HepG2 (cell line): ENCODE results near the gene SNAPC4. TPM values are rescaled to one million over a fixed set of nuclear protein-coding genes. Genes with fewer than 3 reads are reported as not detected.

Experiments used
- ATAC-seq: fragments of 200-7000 bp; cut with Tn5 transposase; 3 replicates; pipeline ENCODE4 v1.9.1; 2020; ENCODE audit warnings: mild to moderate bottlenecking, moderate library complexity
- BruUV-seq: library from RNA; stranded (reverse); fragments of 400-500 nt; replicated peaks from 2 replicates; lab custom pipeline; 2021; lab: Mats Ljungman, UMichigan
- CTCF ChIA-PET: fragments of 300-600 bp; formaldehyde crosslinking; extraction: SDS; loops from one replicate; lab custom pipeline; 2021; ENCODE audit warnings: low total read pairs, inconsistent platforms, low intra/inter-chr PET ratio; lab: Yijun Ruan, JAX
- POLR2A ChIA-PET: fragments of 350-600 bp; sonication (Branson Sonifier 250); formaldehyde crosslinking; loops from one replicate; lab custom pipeline; 2020; ENCODE audit warnings: antibody characterized with exemption, inconsistent platforms; lab: Yijun Ruan, JAX
- DNase-seq: peaks from one replicate; pipeline ENCODE4 v3.0.0-alpha.2; 2015; ENCODE audit warnings: low spot score
- FAIRE-seq: peaks from 3 replicates; lab custom pipeline; 2011; peaks lifted over from hg19 to GRCh38; lab: Jason Lieb, UNC
- H2AFZ ChIP-seq: one replicate; pipeline ENCODE4 v1.6.1; 2011; ENCODE audit warnings: low read length, inconsistent platforms
- H3K27ac ChIP-seq: fragments of 300-600 bp; 3 replicates; pipeline ENCODE4 v1.8.0; 2011; ENCODE audit warnings: mixed run types, mild to moderate bottlenecking, mixed read lengths, low read length, inconsistent platforms; ENCODE audit not compliant: insufficient read depth; ENCODE audit errors: extremely low read length
- H3K27me3 ChIP-seq, 2 experiments: fragments of 200-600 bp in 1 of 2; 2 replicates in 1 of 2; 3 replicates in 1 of 2; pipeline versions ENCODE4 v1.6.0 to v1.8.0; 2011; ENCODE audit warnings: low read length in 2 of 2, mild to moderate bottlenecking in 2 of 2, moderate library complexity in 2 of 2, inconsistent platforms in 1 of 2; ENCODE audit not compliant: insufficient read depth in 2 of 2, control insufficient read depth in 1 of 2
- H3K36me3 ChIP-seq, 2 experiments: fragments of 200-600 bp in 1 of 2; replicated peaks in 1 of 2; 2 replicates in 1 of 2; 3 replicates in 1 of 2; pipeline versions ENCODE4 v1.5.1 to v1.8.0; 2011; ENCODE audit warnings: low read length in 2 of 2, inconsistent platforms in 1 of 2; ENCODE audit not compliant: insufficient read depth in 2 of 2, control insufficient read depth in 1 of 2
- H3K4me1 ChIP-seq: 2 replicates; pipeline ENCODE4 v1.5.1; 2012; ENCODE audit warnings: low read length, inconsistent platforms; ENCODE audit not compliant: insufficient read depth
- H3K4me2 ChIP-seq: 2 replicates; pipeline ENCODE4 v1.6.0; 2011; ENCODE audit warnings: low read depth, low read length, inconsistent platforms
- H3K4me3 ChIP-seq, 3 experiments: fragments of 200-600 bp in 1 of 3; sonication (generic), shearing (Covaris generic) in 1 of 3; replicated peaks in 1 of 3; 2 replicates each; pipeline ENCODE4 v1.5.1; 2011 to 2016; ENCODE audit warnings: low read length in 3 of 3, inconsistent platforms in 2 of 3, low read depth in 2 of 3, mild to moderate bottlenecking in 2 of 3, control low read depth in 1 of 3, mixed read lengths in 1 of 3; ENCODE audit not compliant: insufficient read depth in 1 of 3
- H3K79me2 ChIP-seq: one replicate; pipeline ENCODE4 v1.6.1; 2011; ENCODE audit warnings: low read length, inconsistent platforms; ENCODE audit not compliant: insufficient read depth
- H3K9ac ChIP-seq: 2 replicates; pipeline ENCODE4 v1.6.0; 2011; ENCODE audit warnings: mild to moderate bottlenecking, low read depth, low read length, inconsistent platforms; ENCODE audit not compliant: insufficient read depth
- H3K9me3 ChIP-seq: 2 replicates; pipeline ENCODE4 v1.5.1; 2012; ENCODE audit warnings: mild to moderate bottlenecking, low read length
- H4K20me1 ChIP-seq: 2 replicates; pipeline ENCODE4 v1.6.0; 2011; ENCODE audit warnings: inconsistent platforms, mild to moderate bottlenecking, low read length, moderate library complexity; ENCODE audit not compliant: insufficient read depth
- ESRRA ChIP-seq: sonication (generic); formaldehyde crosslinking; IDR thresholded peaks from 2 replicates; pipeline ENCODE4 v1.5.1; 2020; ENCODE audit warnings: mild to moderate bottlenecking, low read depth, missing genetic modification reagents
- HNRNPH1 ChIP-seq: fragments of 200-400 bp; formaldehyde crosslinking; optimal IDR thresholded peaks from 2 replicates; pipeline ENCODE3; 2017; ENCODE audit warnings: mild to moderate bottlenecking, low read depth, low read length
- HNRNPL ChIP-seq: fragments of 200-400 bp; formaldehyde crosslinking; IDR thresholded peaks from 2 replicates; pipeline ENCODE4 v1.6.1; 2017; ENCODE audit warnings: mild to moderate bottlenecking, low read depth, low read length
- SAFB2 ChIP-seq: sonication (generic); formaldehyde crosslinking; IDR thresholded peaks from 2 replicates; pipeline ENCODE4 v1.5.1; 2020; ENCODE audit warnings: missing genetic modification reagents, low read depth, mild to moderate bottlenecking, borderline replicate concordance
- SNAI1 ChIP-seq: sonication (generic); formaldehyde crosslinking; IDR thresholded peaks from 2 replicates; pipeline ENCODE4 v1.5.0; 2020; ENCODE audit warnings: mild to moderate bottlenecking, missing genetic modification reagents, borderline replicate concordance
- SNAPC4 ChIP-seq: sonication (generic); formaldehyde crosslinking; IDR thresholded peaks from 2 replicates; pipeline ENCODE4 v1.4.0; 2020; ENCODE audit warnings: mild to moderate bottlenecking, missing genetic modification reagents
- TBX3 ChIP-seq: fragments of 450-650 bp; IDR thresholded peaks from 2 replicates; pipeline ENCODE4 v1.6.1; 2017; ENCODE audit warnings: antibody characterized with exemption, mild to moderate bottlenecking, inconsistent platforms, borderline replicate concordance
- ZFX ChIP-seq: sonication (generic); formaldehyde crosslinking; IDR thresholded peaks from 2 replicates; pipeline ENCODE4 v1.4.0; 2020; ENCODE audit warnings: mild to moderate bottlenecking, low read depth, missing genetic modification reagents, moderate library complexity
- ZFY ChIP-seq: sonication (generic); formaldehyde crosslinking; IDR thresholded peaks from 2 replicates; pipeline ENCODE4 v1.4.0; 2020; ENCODE audit warnings: missing genetic modification reagents
- ZMAT3 ChIP-seq: sonication (generic); formaldehyde crosslinking; conservative IDR thresholded peaks from 2 replicates; pipeline ENCODE4 v1.7.0; 2021; ENCODE audit warnings: missing genetic modification reagents
- ZNF33A ChIP-seq: sonication (generic); formaldehyde crosslinking; IDR thresholded peaks from 2 replicates; pipeline ENCODE4 v1.5.1; 2020; ENCODE audit warnings: missing genetic modification reagents, mild to moderate bottlenecking, moderate library complexity, borderline replicate concordance
- ZNF501 ChIP-seq: sonication (generic); formaldehyde crosslinking; IDR thresholded peaks from 2 replicates; pipeline ENCODE4 v1.5.1; 2020; ENCODE audit warnings: mild to moderate bottlenecking, moderate library complexity, missing genetic modification reagents
- ZNF563 ChIP-seq: sonication (generic); formaldehyde crosslinking; IDR thresholded peaks from 2 replicates; pipeline ENCODE4 v1.8.0; 2022; ENCODE audit warnings: mild to moderate bottlenecking, moderate library complexity, missing genetic modification reagents
- ZNF772 ChIP-seq: sonication (generic); formaldehyde crosslinking; IDR thresholded peaks from 2 replicates; pipeline ENCODE4 v1.5.0; 2020; ENCODE audit warnings: mild to moderate bottlenecking, missing genetic modification reagents
- WGBS: methylation state at CpG from one replicate; pipeline ENCODE4 v1.1.6; 2017; ENCODE audit warnings: low lambda C conversion rate; 5-methylcytosine and 5-hydroxymethylcytosine counted together
- in situ Hi-C: cut with HindIII; loops from 2 replicates; pipeline ENCODE4 v1.10.0; 2017; ENCODE audit warnings: low pct_unique_long_range_greater_than_20kb; ENCODE audit not compliant: extremely low pct_ligation_motif_present
- intact Hi-C: fragments of 100-400 bp; cut with micrococcal nuclease; formaldehyde crosslinking; loops from one replicate; pipeline ENCODE4 v1.10.0; 2022; ENCODE audit not compliant: unreplicated experiment
- polyA plus RNA-seq, 8 experiments: library from polyadenylated mRNA; depleted of rRNA in 3 of 8; stranded (reverse) in 7 of 8; unstranded in 1 of 8; fragments of >200 nt; fragmentation: Illumina TruSeq in 4 of 8; extraction: Trizol in 4 of 8; gene quantifications; 2 replicates each; pipeline versions ENCODE4 v1.2.1 to v1.2.3, GENCODE V29; 2011 to 2016; ENCODE audit warnings: low read depth in 4 of 8, missing spikeins in 1 of 8, mixed read lengths in 1 of 8; ENCODE audit not compliant: insufficient read depth in 1 of 8
- total RNA-seq, 5 experiments: library from RNA; depleted of rRNA; stranded (reverse); fragments of >200 nt; fragmentation: Illumina TruSeq; extraction: Trizol; gene quantifications; 2 replicates each; pipeline ENCODE4 v1.2.3, GENCODE V29; 2016; ENCODE audit warnings: low read depth in 1 of 5

Gene SNAPC4
- total and polyA plus RNA-seq, 2 of the 13 experiments (the other 11 are each of a cell fraction or from before 2014, with no cell fraction given) = 2.0 to 6.0 TPM

- Histone ChIP-seq H3K9ac (peak overlapping the region; percentile 26; the same call in 1 of the 2 replicates), H3K79me2 (no peaks in the 10 kb centered on the region), H3K36me3 (no peaks in the 10 kb centered on the region), H4K20me1 (no peaks in the 10 kb centered on the region), H2AFZ (no peak overlapping the region), H3K4me2 (peak overlapping the region; percentile 90), H3K9me3 (no peaks in the 10 kb centered on the region), H3K27ac (no peak overlapping the region), H3K27me3 (peaks cover 0 to 9% of the 10 kb centered on the region in 2 experiments; a peak in 2 of 5 replicates), H3K4me1 (peaks cover 44% of the 10 kb centered on the region), H3K4me3 (peak overlapping the region in 2 of 3 experiments; percentile 5 to 67; a peak in 1 of 6 replicates)
- ChIA-PET CTCF (no interaction called here), POLR2A (interaction anchor here (0.6 to 3.3 kb wide), 3 partner anchors 8 to 19 kb away, joined by 4 to 37 read pairs (median 32); partner anchors contain the start of gene DNLZ)
- FAIRE-seq = no peak
- in situ Hi-C loops = no loop called here
- intact Hi-C loops = loop anchor here (1.0 kb wide), 1 partner anchor 9 kb away; no protein-coding TSS in a partner anchor
- TF ChIP-seq SNAPC4 (CRISPR knock-in tag) = no peak
- TF ChIP-seq ESRRA (CRISPR knock-in tag) = 0 out of 2 replicates have a peak, but pooled peaks have one; percentile 55
- no peak for TF ChIP-seq SAFB2 (CRISPR knock-in tag)
- no peak for TF ChIP-seq ZFY (CRISPR knock-in tag)
- TF ChIP-seq ZNF33A (CRISPR knock-in tag) = no peak
- peak; percentile 50; the same call in 1 of the 2 replicates for TF ChIP-seq ZFX (CRISPR knock-in tag)
- TF ChIP-seq ZMAT3 (CRISPR knock-in tag) = no peak
- TF ChIP-seq ZNF501 (CRISPR knock-in tag) = peak; percentile 8; the same call in 1 of the 2 replicates
- no peak for TF ChIP-seq SNAI1 (CRISPR knock-in tag)
- TF ChIP-seq ZNF563 (CRISPR knock-in tag) = no peak
- no peak for TF ChIP-seq HNRNPH1
- no peak for TF ChIP-seq TBX3
- TF ChIP-seq ZNF772 (CRISPR knock-in tag) = 0 out of 2 replicates have a peak, but pooled peaks have one; percentile 6
- peak; percentile 69; the same call in 1 of the 2 replicates for TF ChIP-seq HNRNPL
- peak; percentile 41 for ATAC-seq
- 0% methylated on average over 7 of the region's 13 CpGs for WGBS
- no TSS peak for BruUV-seq
- no peak for DNase-seq
Measured at GRCh38 chr9:136353757-136354488, 46.0 kb downstream of the SNAPC4 start.
